ENCODE measurements around the gene DNAH8. TPM values are rescaled to one million over a fixed set of nuclear protein-coding genes. Genes with fewer than 3 reads are reported as not detected.

Gene DNAH8
- polyA plus RNA-seq, 3 donors: not detected

DNA sequence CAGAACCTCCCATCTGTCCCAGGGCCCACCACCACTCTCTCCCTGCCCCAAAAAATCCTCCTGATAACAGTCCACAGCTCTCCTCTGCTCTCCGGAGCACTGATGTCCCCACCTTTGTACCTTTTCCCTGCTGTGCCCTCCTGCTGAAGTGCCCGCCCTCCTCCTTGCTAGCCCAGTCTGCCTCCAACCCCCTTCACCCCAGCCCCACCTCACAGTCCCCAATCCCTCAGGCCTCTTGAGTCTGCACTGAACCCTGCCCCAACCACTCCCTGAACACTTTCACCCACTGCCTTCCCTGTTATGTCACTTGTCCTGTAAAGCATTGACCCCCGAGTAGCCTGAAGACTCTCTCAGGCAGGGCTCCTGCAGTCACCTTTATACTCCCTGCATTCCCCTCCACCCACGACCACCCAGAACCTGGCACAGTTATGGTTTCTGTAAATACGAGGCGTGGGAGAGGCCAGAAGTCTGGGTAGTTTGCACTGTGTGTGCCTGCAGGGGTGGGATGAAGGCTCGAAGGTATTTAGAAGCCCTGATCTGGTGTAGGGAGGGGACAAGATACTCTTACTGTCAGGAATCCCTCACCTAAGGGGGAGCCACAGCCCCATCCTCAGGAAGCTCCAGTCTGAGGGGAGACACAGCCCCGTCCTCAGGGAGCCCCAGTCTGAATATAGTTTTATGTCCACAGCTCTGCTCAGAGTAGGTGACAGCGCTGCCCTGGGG is 338.9 kb downstream of the DNAH8 start:
- Histone ChIP-seq H3K79me2 (ENCODE audit: insufficient read depth, low read length) (no peaks in the 10 kb centered on the region), H3K4me2 (replicated peaks; ENCODE audit: extremely low read depth, low read length, poor library complexity, severe bottlenecking) (no peak overlapping the region), H3K9me3 (replicated peaks in 1 of 2; ENCODE audit: control insufficient read depth in 1 of 2, insufficient read depth in 1 of 2, low read length in 2 of 2) (no peaks in the 10 kb centered on the region), H3K4me3 (replicated peaks in 1 of 3; ENCODE audit: low read depth in 2 of 3, low read length in 3 of 3) (no peak overlapping the region), H3K9ac (ENCODE audit: insufficient read depth, low read length, poor library complexity, severe bottlenecking) (no peak overlapping the region), H3K27me3 (ENCODE audit: control insufficient read depth in 2 of 2, insufficient read depth in 2 of 2, low read length in 2 of 2) (peaks cover 11 to 22% of the 10 kb centered on the region in 2 donors), H4K20me1 (ENCODE audit: insufficient read depth, low read length) (no peaks in the 10 kb centered on the region), H3K27ac (ENCODE audit: low read depth in 1 of 2, low read length in 2 of 2) (no peak overlapping the region), H2AFZ (ENCODE audit: insufficient read depth, low read depth, low read length, poor library complexity, severe bottlenecking) (no peak overlapping the region), H3K4me1 (ENCODE audit: control insufficient read depth in 1 of 2, insufficient read depth in 2 of 2, low read length in 2 of 2) (no peaks in the 10 kb centered on the region), H3K36me3 (replicated peaks in 1 of 2; ENCODE audit: control insufficient read depth in 1 of 2, insufficient read depth in 2 of 2, low read length in 2 of 2) (no peaks in the 10 kb centered on the region)
- H3K4me1 Mint-ChIP-seq: peaks cover 2% of the 10 kb centered on the region
- 100% methylated on average over 3 of the region's 9 CpGs for WGBS (ENCODE audit: insufficient coverage)
- peaks cover 22 to 37% (median 27%) of the 10 kb centered on the region in 3 donors for H3K27me3 Mint-ChIP-seq (ENCODE audit: low read depth in 3 of 3)
- no peak overlapping the region for H3K4me3 Mint-ChIP-seq
- peaks cover 0 to 1% (median 0%) of the 10 kb centered on the region in 7 donors for H3K9me3 Mint-ChIP-seq
- intact Hi-C loops (cut with micrococcal nuclease): no loop called here
- TF ChIP-seq, protein P1, sequence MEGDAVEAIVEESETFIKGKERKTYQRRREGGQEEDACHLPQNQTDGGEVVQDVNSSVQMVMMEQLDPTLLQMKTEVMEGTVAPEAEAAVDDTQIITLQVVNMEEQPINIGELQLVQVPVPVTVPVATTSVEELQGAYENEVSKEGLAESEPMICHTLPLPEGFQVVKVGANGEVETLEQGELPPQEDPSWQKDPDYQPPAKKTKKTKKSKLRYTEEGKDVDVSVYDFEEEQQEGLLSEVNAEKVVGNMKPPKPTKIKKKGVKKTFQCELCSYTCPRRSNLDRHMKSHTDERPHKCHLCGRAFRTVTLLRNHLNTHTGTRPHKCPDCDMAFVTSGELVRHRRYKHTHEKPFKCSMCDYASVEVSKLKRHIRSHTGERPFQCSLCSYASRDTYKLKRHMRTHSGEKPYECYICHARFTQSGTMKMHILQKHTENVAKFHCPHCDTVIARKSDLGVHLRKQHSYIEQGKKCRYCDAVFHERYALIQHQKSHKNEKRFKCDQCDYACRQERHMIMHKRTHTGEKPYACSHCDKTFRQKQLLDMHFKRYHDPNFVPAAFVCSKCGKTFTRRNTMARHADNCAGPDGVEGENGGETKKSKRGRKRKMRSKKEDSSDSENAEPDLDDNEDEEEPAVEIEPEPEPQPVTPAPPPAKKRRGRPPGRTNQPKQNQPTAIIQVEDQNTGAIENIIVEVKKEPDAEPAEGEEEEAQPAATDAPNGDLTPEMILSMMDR (IDR thresholded peaks at IDR 0.05): no peak
- DNase-seq: no peak
- H3K36me3 Mint-ChIP-seq: no peaks in the 10 kb centered on the region
- peak overlapping the region in 2 of 7 donors; percentile 11 to 47 for H3K27ac Mint-ChIP-seq

DNA sequence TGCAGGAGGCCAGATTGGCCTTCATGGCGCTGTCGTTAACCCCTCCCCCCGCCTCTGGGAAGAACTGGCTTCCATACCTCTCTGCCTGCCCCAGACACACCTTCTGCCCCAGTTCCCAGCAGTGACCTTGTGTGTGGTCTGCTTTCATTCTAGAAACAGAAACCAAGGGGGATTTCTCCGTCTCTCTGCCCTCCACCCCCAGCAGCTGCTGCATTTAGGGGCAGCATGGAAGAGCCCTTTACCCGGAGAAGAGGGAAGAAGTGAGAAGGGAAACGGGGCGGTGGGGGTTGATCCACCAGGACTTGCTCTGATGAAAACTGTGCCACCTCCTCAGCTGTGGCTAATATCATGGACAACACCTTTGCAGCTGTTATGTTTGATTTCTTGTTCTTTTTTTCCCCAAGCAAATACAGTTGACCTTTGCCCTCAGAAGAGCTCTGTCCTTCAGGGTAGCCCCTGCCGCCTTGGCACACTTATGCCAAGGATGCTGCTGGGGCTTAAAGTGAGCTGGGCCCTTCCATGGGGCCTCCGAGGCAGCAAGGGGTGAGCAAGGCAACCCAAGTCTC is 339.5 kb downstream of the DNAH8 start:
- H4K20me1 ChIP-seq (ENCODE audit: insufficient read depth, low read length): no peaks in the 10 kb centered on the region
- H3K4me1 Mint-ChIP-seq: peaks cover 2% of the 10 kb centered on the region
- H3K9me3 Mint-ChIP-seq: no peaks in the 10 kb centered on the region
- H3K27ac Mint-ChIP-seq: no peak overlapping the region
- intact Hi-C loops (cut with micrococcal nuclease): no loop called here
- no peak for DNase-seq
- H3K27me3 Mint-ChIP-seq (ENCODE audit: low read depth in 3 of 3): peaks cover 16 to 31% (median 21%) of the 10 kb centered on the region in 3 donors
- H3K9ac ChIP-seq (ENCODE audit: insufficient read depth, low read length, poor library complexity, severe bottlenecking): no peak overlapping the region
- H3K27me3 ChIP-seq (ENCODE audit: control insufficient read depth in 2 of 2, insufficient read depth in 2 of 2, low read length in 2 of 2): peaks cover 6 to 15% of the 10 kb centered on the region in 2 donors
- H3K36me3 Mint-ChIP-seq: no peaks in the 10 kb centered on the region
- H3K9me3 ChIP-seq (replicated peaks in 1 of 2; ENCODE audit: control insufficient read depth in 1 of 2, insufficient read depth in 1 of 2, low read length in 2 of 2): no peaks in the 10 kb centered on the region
- TF ChIP-seq, protein P1 (IDR thresholded peaks at IDR 0.05): no peak
- WGBS (ENCODE audit: insufficient coverage): 93% methylated on average over 4 of the region's 9 CpGs
- H3K4me3 Mint-ChIP-seq: no peak overlapping the region
- H3K36me3 ChIP-seq (replicated peaks in 1 of 2; ENCODE audit: control insufficient read depth in 1 of 2, insufficient read depth in 2 of 2, low read length in 2 of 2): no peaks in the 10 kb centered on the region
- no peaks in the 10 kb centered on the region for H3K79me2 ChIP-seq (ENCODE audit: insufficient read depth, low read length)
- no peaks in the 10 kb centered on the region for H3K4me1 ChIP-seq (ENCODE audit: control insufficient read depth in 1 of 2, insufficient read depth in 2 of 2, low read length in 2 of 2)
- no peak overlapping the region for H3K4me3 ChIP-seq (replicated peaks in 1 of 3; ENCODE audit: low read depth in 2 of 3, low read length in 3 of 3)
- no peak overlapping the region for H3K4me2 ChIP-seq (replicated peaks; ENCODE audit: extremely low read depth, low read length, poor library complexity, severe bottlenecking)
- no peak overlapping the region for H3K27ac ChIP-seq (ENCODE audit: low read depth in 1 of 2, low read length in 2 of 2)
- H2AFZ ChIP-seq (ENCODE audit: insufficient read depth, low read depth, low read length, poor library complexity, severe bottlenecking): no peak overlapping the region

All from CD14-positive monocyte (primary cell).